GM12878 (cell line): ENCODE measurements around the gene SBNO2.

ENCODE experiments used
- JUNB ChIP-seq: IDR thresholded peaks from 2 replicates; pipeline ENCODE4 v1.6.1; 2016; ENCODE audit warnings: antibody characterized with exemption, mild to moderate bottlenecking
- KDM1A ChIP-seq: fragments of 200-600 bp; sonication (generic); IDR thresholded peaks from 2 replicates; pipeline ENCODE4 v1.6.1; 2016; ENCODE audit warnings: borderline replicate concordance
- MXI1 ChIP-seq: fragments of 150-350 bp; IDR thresholded peaks from 2 replicates; pipeline ENCODE4 v1.6.1; 2011; ENCODE audit warnings: low read depth, mild to moderate bottlenecking, inconsistent platforms, low read length, improper control_type of control experiment
- SP1 ChIP-seq: IDR thresholded peaks from one replicate; pipeline ENCODE4 v1.6.1; 2011; ENCODE audit warnings: low read depth, low read length

- TF ChIP-seq JUNB (no peak), MXI1 (no peak), SP1 (no peak), KDM1A (no peak)
Observed at GRCh38 chr19:1182727-1183126, 8.7 kb upstream of the SBNO2 start.
